Mesenchymal stem cell (in vitro differentiated cells and primary cell): Measurements from ENCODE around the gene ID3. TPM values are rescaled to one million over a fixed set of nuclear protein-coding genes. Genes with fewer than 3 reads are reported as not detected.

ENCODE experiments used
- DNase-seq: peaks from one replicate; pipeline ENCODE4 v3.0.0-alpha.2; 2013
- H2AFZ ChIP-seq: one replicate; pipeline ENCODE4 v1.6.1; 2013; ENCODE audit warnings: low read depth, mild to moderate bottlenecking, control low read depth, inconsistent platforms, low read length, moderate library complexity
- H2AK5ac ChIP-seq: 2 replicates; pipeline ENCODE4 v1.6.1; 2013; ENCODE audit warnings: low read length, moderate library complexity, mild to moderate bottlenecking, inconsistent platforms; ENCODE audit not compliant: severe bottlenecking
- H2BK120ac ChIP-seq: one replicate; pipeline ENCODE4 v1.6.1; 2013; ENCODE audit warnings: low read depth, mild to moderate bottlenecking, inconsistent platforms, low read length, moderate library complexity
- H2BK12ac ChIP-seq, 2 experiments: one replicate each; pipeline ENCODE4 v1.6.1; 2013; ENCODE audit warnings: inconsistent platforms in 2 of 2, low read length in 2 of 2, mild to moderate bottlenecking in 2 of 2, moderate library complexity in 2 of 2, control low read depth in 1 of 2
- H2BK15ac ChIP-seq: one replicate; pipeline ENCODE4 v1.6.1; 2013; ENCODE audit warnings: mild to moderate bottlenecking, low read depth, inconsistent platforms; ENCODE audit not compliant: poor library complexity, severe bottlenecking
- H2BK5ac ChIP-seq: 2 replicates; pipeline ENCODE4 v1.6.1; 2013; ENCODE audit warnings: low read depth, mild to moderate bottlenecking, low read length, control low read depth, inconsistent platforms; ENCODE audit not compliant: poor library complexity, severe bottlenecking
- H3K14ac ChIP-seq, 2 experiments: one replicate each; pipeline ENCODE4 v1.6.1; 2013; ENCODE audit warnings: inconsistent platforms in 2 of 2, low read length in 2 of 2, control low read depth in 1 of 2, mild to moderate bottlenecking in 1 of 2, moderate library complexity in 1 of 2
- H3K18ac ChIP-seq, 2 experiments: one replicate each; pipeline ENCODE4 v1.6.1; 2013; ENCODE audit warnings: inconsistent platforms in 2 of 2, low read length in 2 of 2, control low read depth in 1 of 2, low read depth in 1 of 2, mild to moderate bottlenecking in 1 of 2
- H3K23ac ChIP-seq, 2 experiments: one replicate each; pipeline ENCODE4 v1.6.1; 2013; ENCODE audit warnings: inconsistent platforms in 2 of 2, low read length in 2 of 2, mild to moderate bottlenecking in 2 of 2, moderate library complexity in 2 of 2, control low read depth in 1 of 2
- H3K27ac ChIP-seq: 2 replicates; pipeline ENCODE4 v1.5.1; 2013; ENCODE audit warnings: mild to moderate bottlenecking, moderate library complexity, low read length, control low read depth, inconsistent platforms; ENCODE audit not compliant: poor library complexity, severe bottlenecking
- H3K27me3 ChIP-seq, 2 experiments: 2 replicates each; pipeline versions ENCODE4 v1.6.1 to v1.7.0; 2013; ENCODE audit warnings: low read length in 2 of 2, mild to moderate bottlenecking in 2 of 2, moderate library complexity in 2 of 2, control low read depth in 1 of 2, inconsistent platforms in 1 of 2; ENCODE audit not compliant: control insufficient read depth in 1 of 2, insufficient read depth in 1 of 2
- H3K36me3 ChIP-seq, 2 experiments: 2 replicates each; pipeline versions ENCODE4 v1.6.1 to v1.7.0; 2013; ENCODE audit warnings: low read length in 2 of 2, control low read depth in 1 of 2, inconsistent platforms in 1 of 2, low read depth in 1 of 2, mild to moderate bottlenecking in 1 of 2; ENCODE audit not compliant: insufficient read depth in 2 of 2, control insufficient read depth in 1 of 2
- H3K4ac ChIP-seq, 2 experiments: one replicate each; pipeline ENCODE4 v1.6.1; 2013; ENCODE audit warnings: inconsistent platforms in 2 of 2, low read length in 2 of 2, mild to moderate bottlenecking in 2 of 2, moderate library complexity in 2 of 2, control low read depth in 1 of 2, low read depth in 1 of 2
- H3K4me1 ChIP-seq: 2 replicates; pipeline ENCODE4 v1.6.1; 2013; ENCODE audit warnings: low read depth, low read length, control low read depth; ENCODE audit not compliant: control insufficient read depth, insufficient read depth
- H3K4me2 ChIP-seq: 2 replicates; pipeline ENCODE4 v1.6.1; 2013; ENCODE audit warnings: low read length, mild to moderate bottlenecking, inconsistent platforms; ENCODE audit not compliant: poor library complexity, severe bottlenecking
- H3K4me3 ChIP-seq, 2 experiments: 2 replicates each; pipeline versions ENCODE4 v1.5.1 to v1.7.0; 2013; ENCODE audit warnings: low read length in 2 of 2, mild to moderate bottlenecking in 2 of 2, control low read depth in 1 of 2, low read depth in 1 of 2; ENCODE audit not compliant: insufficient read depth in 1 of 2
- H3K79me1 ChIP-seq: replicated peaks from 2 replicates; pipeline ENCODE4 v1.6.1; 2013; ENCODE audit warnings: mild to moderate bottlenecking, control low read depth, low read length, inconsistent platforms; ENCODE audit not compliant: poor library complexity, severe bottlenecking
- H3K9ac ChIP-seq: 2 replicates; pipeline ENCODE4 v1.7.0; 2013; ENCODE audit warnings: mild to moderate bottlenecking, low read length, moderate library complexity
- H3K9me3 ChIP-seq: 2 replicates; pipeline ENCODE4 v1.7.0; 2013; ENCODE audit warnings: mild to moderate bottlenecking, low read length; ENCODE audit not compliant: control insufficient read depth
- H4K8ac ChIP-seq: one replicate; pipeline ENCODE4 v1.6.1; 2013; ENCODE audit warnings: inconsistent platforms, mild to moderate bottlenecking, low read length, moderate library complexity
- H4K91ac ChIP-seq: one replicate; pipeline ENCODE4 v1.6.1; 2013; ENCODE audit warnings: mild to moderate bottlenecking, low read length, inconsistent platforms
- WGBS: methylation state at CpG from one replicate; pipeline ENCODE4 v1.1.7; 2013; ENCODE audit warnings: mixed read lengths; 5-methylcytosine and 5-hydroxymethylcytosine counted together
- polyA plus RNA-seq, 2 experiments: library from polyadenylated mRNA; stranded (reverse); fragments of 200-250 nt; gene quantifications; one replicate each; pipeline ENCODE4 v1.2.3, GENCODE V29; 2013

The ID3 gene
- 497 TPM for polyA plus RNA-seq (2013, experiment 1 of 2)
- polyA plus RNA-seq (2013, experiment 2 of 2), result 504 TPM

DNA sequence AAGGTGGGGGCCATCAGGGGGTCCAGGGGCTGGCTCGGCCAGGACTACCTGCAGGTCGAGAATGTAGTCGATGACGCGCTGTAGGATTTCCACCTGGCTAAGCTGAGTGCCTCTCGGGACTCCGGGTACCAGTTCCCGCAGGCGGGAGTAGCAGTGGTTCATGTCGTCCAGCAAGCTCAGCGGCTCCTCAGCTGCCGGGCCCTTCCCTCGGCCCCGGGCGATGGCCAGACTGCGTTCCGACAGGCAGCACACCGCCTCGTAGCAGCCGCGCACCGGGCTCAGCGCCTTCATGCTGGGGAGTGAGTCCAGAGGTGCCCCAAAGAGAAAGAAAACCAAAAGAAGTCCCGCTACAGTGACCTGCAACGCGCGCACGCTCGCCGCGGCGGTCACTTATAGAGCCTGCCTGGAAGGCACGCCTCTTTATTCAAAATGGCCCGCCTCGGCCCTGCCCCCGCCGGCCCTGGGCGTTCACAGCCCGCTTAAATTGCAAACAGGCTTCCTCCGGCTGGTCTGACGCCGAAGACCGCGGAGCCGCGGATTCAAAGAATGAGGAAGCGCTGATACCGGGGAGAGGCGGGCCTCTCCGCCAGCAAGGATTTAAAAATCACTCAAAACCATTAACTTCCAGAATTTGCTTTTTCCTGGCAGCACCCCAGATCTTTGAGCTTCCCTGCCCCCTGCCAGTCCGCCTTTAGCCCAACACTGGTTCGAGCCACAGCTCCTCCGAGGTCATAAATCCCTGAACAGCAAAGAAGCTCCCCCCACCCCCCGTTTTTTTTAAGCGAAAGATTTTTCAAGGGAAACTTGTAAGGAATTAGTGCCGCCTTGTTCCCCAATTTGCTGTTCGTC lies at the start of gene ID3:
Gene ID3, minus strand, starts transcription at position 366 of the 849 bp plus-strand sequence. Its CDS starts 75 bp downstream, at position 291.
- H2BK5ac ChIP-seq, result peak within 1 kb of the TSS; percentile 22
- peak within 1 kb of the TSS in 1 of 2 experiments; percentile 93 for H3K14ac ChIP-seq
- H3K79me1 ChIP-seq, result peaks cover 3% of the 10 kb centered on the region
- peak within 1 kb of the TSS; percentile 97 for H3K9ac ChIP-seq
- peak; percentile 99 for DNase-seq
- H2AK5ac ChIP-seq, result peak within 1 kb of the TSS; percentile 8
- peak within 1 kb of the TSS; percentile 68 to 86 for H3K4me3 ChIP-seq
- no peaks in the 10 kb centered on the region for H3K9me3 ChIP-seq
- H2BK15ac ChIP-seq, result peak within 1 kb of the TSS; percentile 30
- H2AFZ ChIP-seq, result no peak within 1 kb of the TSS
- peaks cover 28% of the 10 kb centered on the region for H3K4me1 ChIP-seq
- H4K91ac ChIP-seq, result peak within 1 kb of the TSS; percentile 65
- H3K23ac ChIP-seq, result peak within 1 kb of the TSS; percentile 23 to 51
- H3K27ac ChIP-seq, result peak within 1 kb of the TSS; percentile 80
- H2BK12ac ChIP-seq, result peak within 1 kb of the TSS; percentile 61 to 95
- H3K4ac ChIP-seq, result peak within 1 kb of the TSS; percentile 7 to 97
- under 1% methylated on average over 57 of the region's 57 CpGs for WGBS
- H4K8ac ChIP-seq, result peak within 1 kb of the TSS; percentile 82
- H3K27me3 ChIP-seq, result peaks cover 0 to 16% of the 10 kb centered on the region in 2 experiments
- H3K18ac ChIP-seq, result peak within 1 kb of the TSS; percentile 87 to 93
- peak within 1 kb of the TSS; percentile 98 for H2BK120ac ChIP-seq
- no peaks in the 10 kb centered on the region for H3K36me3 ChIP-seq
- H3K4me2 ChIP-seq, result peak within 1 kb of the TSS; percentile 80

GRCh38 chr1:23607944-23608343 lies 48.6 kb upstream of the ID3 start:
- Histone ChIP-seq H3K79me1 (no peaks in the 10 kb centered on the region), H3K36me3 (no peaks in the 10 kb centered on the region), H4K91ac (no peak overlapping the region), H2BK120ac (no peak overlapping the region), H3K23ac (no peak overlapping the region), H3K27ac (no peak overlapping the region), H2AFZ (no peak overlapping the region), H3K4me3 (no peak overlapping the region), H2BK5ac (no peak overlapping the region), H3K9ac (no peak overlapping the region), H3K27me3 (peaks cover 15 to 41% of the 10 kb centered on the region in 2 experiments), H3K4me2 (no peak overlapping the region), H4K8ac (no peak overlapping the region), H3K18ac (no peak overlapping the region), H3K9me3 (no peaks in the 10 kb centered on the region), H3K14ac (no peak overlapping the region), H2BK12ac (no peak overlapping the region), H3K4ac (no peak overlapping the region), H3K4me1 (no peaks in the 10 kb centered on the region), H2AK5ac (no peak overlapping the region), H2BK15ac (no peak overlapping the region)
- DNase-seq, result no peak
- WGBS, result 87% methylated on average over 4 of the region's 4 CpGs

GRCh38 chr1:23601968-23602876 lies 42.9 kb upstream of the ID3 start:
- 96% methylated on average over 8 of the region's 10 CpGs for WGBS
- Histone ChIP-seq H2AFZ (no peak overlapping the region), H2AK5ac (no peak overlapping the region)

More at GRCh38 chr1:23601968-23602876, 42.9 kb upstream of the ID3 start:
- Histone ChIP-seq H3K27me3 (peaks cover 3 to 10% of the 10 kb centered on the region in 2 experiments), H3K79me1 (no peaks in the 10 kb centered on the region), H4K91ac (no peak overlapping the region), H3K9ac (no peak overlapping the region), H3K4me3 (no peak overlapping the region), H3K14ac (no peak overlapping the region), H2BK120ac (no peak overlapping the region), H2BK5ac (no peak overlapping the region), H3K4ac (no peak overlapping the region), H3K36me3 (no peaks in the 10 kb centered on the region), H2BK15ac (no peak overlapping the region), H2BK12ac (peak overlapping the region in 1 of 2 experiments; percentile 11), H3K23ac (no peak overlapping the region), H3K4me1 (peaks cover 6% of the 10 kb centered on the region), H3K4me2 (no peak overlapping the region), H4K8ac (no peak overlapping the region), H3K9me3 (no peaks in the 10 kb centered on the region), H3K27ac (no peak overlapping the region), H3K18ac (no peak overlapping the region)
- no peak for DNase-seq
